ENCODE data around the gene CCDC122.
"Not testable (repeated sequence)": the region's sequence is repeated elsewhere in the genome, so short reads cannot be mapped to it uniquely, and the experiment has no call there.

Gene CCDC122

GRCh38 chr13:43852923-43853404, 26.6 kb downstream of the CCDC122 start:
- Histone ChIP-seq H3K9ac (ENCODE audit: low read depth, low read length) (no peak overlapping the region), H3K4me1 (ENCODE audit: insufficient read depth, low read length) (no peaks in the 10 kb centered on the region), H3K36me3 (ENCODE audit: insufficient read depth, low read length) (no peaks in the 10 kb centered on the region), H3K9me3 (ENCODE audit: control insufficient read depth, insufficient read depth, low read length) (peaks cover 5% of the 10 kb centered on the region; the same call in 1 of the 2 replicates)

- H3K9me3 ChIP-seq (ENCODE audit: control insufficient read depth, insufficient read depth, low read length): peaks cover 5% of the 10 kb centered on the region; the same call in 1 of the 2 replicates
- no peak overlapping the region for H3K9ac ChIP-seq (ENCODE audit: low read depth, low read length)
- H3K4me1 ChIP-seq (ENCODE audit: insufficient read depth, low read length): no peaks in the 10 kb centered on the region
- H3K36me3 ChIP-seq (ENCODE audit: insufficient read depth, low read length): no peaks in the 10 kb centered on the region
Measured at GRCh38 chr13:43850873-43851272, 28.7 kb downstream of the CCDC122 start.

GRCh38 chr13:43848001-43848649, 31.4 kb downstream of the CCDC122 start:
- Histone ChIP-seq H3K9me3 (ENCODE audit: control insufficient read depth, insufficient read depth, low read length) (peaks cover 5% of the 10 kb centered on the region; the same call in 1 of the 2 replicates), H3K9ac (ENCODE audit: low read depth, low read length) (no peak overlapping the region), H3K4me1 (ENCODE audit: insufficient read depth, low read length) (no peaks in the 10 kb centered on the region), H3K36me3 (ENCODE audit: insufficient read depth, low read length) (no peaks in the 10 kb centered on the region)

- no peaks in the 10 kb centered on the region for H3K36me3 ChIP-seq (ENCODE audit: insufficient read depth, low read length)
Measured at GRCh38 chr13:43846496-43847158, 32.9 kb downstream of the CCDC122 start.

GRCh38 chr13:43838909-43839308, 40.6 kb downstream of the CCDC122 start:
- H3K9ac ChIP-seq (ENCODE audit: low read depth, low read length): no peak overlapping the region
- no peaks in the 10 kb centered on the region for H3K36me3 ChIP-seq (ENCODE audit: insufficient read depth, low read length)
- no peaks in the 10 kb centered on the region for H3K9me3 ChIP-seq (ENCODE audit: control insufficient read depth, insufficient read depth, low read length)
- H3K4me1 ChIP-seq (ENCODE audit: insufficient read depth, low read length): no peaks in the 10 kb centered on the region

More at GRCh38 chr13:43846496-43847158, 32.9 kb downstream of the CCDC122 start:
- no peak overlapping the region for H3K9ac ChIP-seq (ENCODE audit: low read depth, low read length)
- H3K4me1 ChIP-seq (ENCODE audit: insufficient read depth, low read length): no peaks in the 10 kb centered on the region
- peaks cover 5% of the 10 kb centered on the region; the same call in 1 of the 2 replicates for H3K9me3 ChIP-seq (ENCODE audit: control insufficient read depth, insufficient read depth, low read length)

- H3K4me1 ChIP-seq (ENCODE audit: insufficient read depth, low read length): no peaks in the 10 kb centered on the region
- H3K9me3 ChIP-seq (ENCODE audit: control insufficient read depth, insufficient read depth, low read length): no peaks in the 10 kb centered on the region
- no peaks in the 10 kb centered on the region for H3K36me3 ChIP-seq (ENCODE audit: insufficient read depth, low read length)
- no peak overlapping the region for H3K9ac ChIP-seq (ENCODE audit: low read depth, low read length)
Measured at GRCh38 chr13:43835701-43836100, 43.8 kb downstream of the CCDC122 start.

- Histone ChIP-seq H3K4me1 (ENCODE audit: insufficient read depth, low read length) (no peaks in the 10 kb centered on the region), H3K9ac (ENCODE audit: low read depth, low read length) (no peak overlapping the region), H3K36me3 (ENCODE audit: insufficient read depth, low read length) (no peaks in the 10 kb centered on the region), H3K9me3 (ENCODE audit: control insufficient read depth, insufficient read depth, low read length) (no peaks in the 10 kb centered on the region)
Measured at GRCh38 chr13:43831088-43831487, 48.5 kb downstream of the CCDC122 start.

GRCh38 chr13:43830497-43830881, 49.1 kb downstream of the CCDC122 start:
- Histone ChIP-seq H3K4me1 (ENCODE audit: insufficient read depth, low read length) (no peaks in the 10 kb centered on the region), H3K9me3 (ENCODE audit: control insufficient read depth, insufficient read depth, low read length) (no peaks in the 10 kb centered on the region), H3K36me3 (ENCODE audit: insufficient read depth, low read length) (no peaks in the 10 kb centered on the region), H3K9ac (ENCODE audit: low read depth, low read length) (no peak overlapping the region)

GRCh38 chr13:43824656-43825055, 54.9 kb downstream of the CCDC122 start:
- not testable (repeated sequence) for H3K9ac ChIP-seq (ENCODE audit: low read depth, low read length); H3K9me3 ChIP-seq (ENCODE audit: control insufficient read depth, insufficient read depth, low read length); H3K4me1 ChIP-seq (ENCODE audit: insufficient read depth, low read length); H3K36me3 ChIP-seq (ENCODE audit: insufficient read depth, low read length)

- H3K9ac ChIP-seq (ENCODE audit: low read depth, low read length): no peak overlapping the region
- no peaks in the 10 kb centered on the region for H3K9me3 ChIP-seq (ENCODE audit: control insufficient read depth, insufficient read depth, low read length)
- H3K36me3 ChIP-seq (ENCODE audit: insufficient read depth, low read length): no peaks in the 10 kb centered on the region
- H3K4me1 ChIP-seq (ENCODE audit: insufficient read depth, low read length): no peaks in the 10 kb centered on the region
Measured at GRCh38 chr13:43822969-43823368, 56.6 kb downstream of the CCDC122 start.

GRCh38 chr13:43816401-43816889, 63.1 kb downstream of the CCDC122 start:
- H3K9me3 ChIP-seq (ENCODE audit: control insufficient read depth, insufficient read depth, low read length): no peaks in the 10 kb centered on the region
- H3K4me1 ChIP-seq (ENCODE audit: insufficient read depth, low read length): no peaks in the 10 kb centered on the region
- no peak overlapping the region for H3K9ac ChIP-seq (ENCODE audit: low read depth, low read length)
- H3K36me3 ChIP-seq (ENCODE audit: insufficient read depth, low read length): no peaks in the 10 kb centered on the region

GRCh38 chr13:43815204-43815603, 64.3 kb downstream of the CCDC122 start:
- Histone ChIP-seq H3K4me1 (ENCODE audit: insufficient read depth, low read length) (no peaks in the 10 kb centered on the region), H3K36me3 (ENCODE audit: insufficient read depth, low read length) (no peaks in the 10 kb centered on the region), H3K9ac (ENCODE audit: low read depth, low read length) (no peak overlapping the region), H3K9me3 (ENCODE audit: control insufficient read depth, insufficient read depth, low read length) (no peaks in the 10 kb centered on the region)

- H3K36me3 ChIP-seq (ENCODE audit: insufficient read depth, low read length): no peaks in the 10 kb centered on the region
- no peaks in the 10 kb centered on the region for H3K9me3 ChIP-seq (ENCODE audit: control insufficient read depth, insufficient read depth, low read length)
- no peak overlapping the region for H3K9ac ChIP-seq (ENCODE audit: low read depth, low read length)
- peaks cover 8% of the 10 kb centered on the region; the same call in 1 of the 2 replicates for H3K4me1 ChIP-seq (ENCODE audit: insufficient read depth, low read length)
Measured at GRCh38 chr13:43808676-43809075, 70.9 kb downstream of the CCDC122 start.

- no peak overlapping the region for H3K9ac ChIP-seq (ENCODE audit: low read depth, low read length)
- no peaks in the 10 kb centered on the region for H3K36me3 ChIP-seq (ENCODE audit: insufficient read depth, low read length)
- H3K9me3 ChIP-seq (ENCODE audit: control insufficient read depth, insufficient read depth, low read length): no peaks in the 10 kb centered on the region
- peaks cover 8% of the 10 kb centered on the region; the same call in 1 of the 2 replicates for H3K4me1 ChIP-seq (ENCODE audit: insufficient read depth, low read length)
Measured at GRCh38 chr13:43805681-43806128, 73.8 kb downstream of the CCDC122 start.

GRCh38 chr13:43805071-43805468, 74.5 kb downstream of the CCDC122 start:
- H3K9ac ChIP-seq (ENCODE audit: low read depth, low read length): no peak overlapping the region
- no peaks in the 10 kb centered on the region for H3K9me3 ChIP-seq (ENCODE audit: control insufficient read depth, insufficient read depth, low read length)
- no peaks in the 10 kb centered on the region for H3K36me3 ChIP-seq (ENCODE audit: insufficient read depth, low read length)
- peaks cover 8% of the 10 kb centered on the region; the same call in 1 of the 2 replicates for H3K4me1 ChIP-seq (ENCODE audit: insufficient read depth, low read length)
